ENCODE results near the gene LRRC28. TPM values are rescaled to one million over a fixed set of nuclear protein-coding genes. Genes with fewer than 3 reads are reported as not detected.

The LRRC28 gene
- total and polyA plus RNA-seq, 10 of the 15 experiments (the other 5 are each of a cell fraction or from before 2014, with no cell fraction given), result 21.3 to 54.9 (median 27.7) TPM

DNA sequence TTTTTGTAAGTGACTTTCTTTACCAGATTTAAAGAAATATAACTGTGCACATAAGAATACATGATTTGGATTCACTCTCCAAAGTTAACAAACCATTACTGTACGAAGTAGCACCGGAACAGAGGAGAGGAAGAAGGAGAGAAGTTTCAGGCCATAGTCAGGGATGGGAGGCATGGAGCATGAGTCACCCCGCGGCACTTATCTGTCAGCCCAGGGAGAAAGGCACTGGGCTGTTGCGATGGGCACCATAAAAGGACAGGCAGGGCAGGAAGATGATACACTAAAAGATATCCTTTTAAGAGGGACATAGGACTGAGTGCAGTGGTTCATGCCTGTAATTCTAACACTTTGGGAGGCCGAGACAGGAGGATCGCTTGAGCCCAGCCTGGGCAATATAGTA is 38.9 kb upstream of the LRRC28 start (continued):
- TF ChIP-seq, protein P1, sequence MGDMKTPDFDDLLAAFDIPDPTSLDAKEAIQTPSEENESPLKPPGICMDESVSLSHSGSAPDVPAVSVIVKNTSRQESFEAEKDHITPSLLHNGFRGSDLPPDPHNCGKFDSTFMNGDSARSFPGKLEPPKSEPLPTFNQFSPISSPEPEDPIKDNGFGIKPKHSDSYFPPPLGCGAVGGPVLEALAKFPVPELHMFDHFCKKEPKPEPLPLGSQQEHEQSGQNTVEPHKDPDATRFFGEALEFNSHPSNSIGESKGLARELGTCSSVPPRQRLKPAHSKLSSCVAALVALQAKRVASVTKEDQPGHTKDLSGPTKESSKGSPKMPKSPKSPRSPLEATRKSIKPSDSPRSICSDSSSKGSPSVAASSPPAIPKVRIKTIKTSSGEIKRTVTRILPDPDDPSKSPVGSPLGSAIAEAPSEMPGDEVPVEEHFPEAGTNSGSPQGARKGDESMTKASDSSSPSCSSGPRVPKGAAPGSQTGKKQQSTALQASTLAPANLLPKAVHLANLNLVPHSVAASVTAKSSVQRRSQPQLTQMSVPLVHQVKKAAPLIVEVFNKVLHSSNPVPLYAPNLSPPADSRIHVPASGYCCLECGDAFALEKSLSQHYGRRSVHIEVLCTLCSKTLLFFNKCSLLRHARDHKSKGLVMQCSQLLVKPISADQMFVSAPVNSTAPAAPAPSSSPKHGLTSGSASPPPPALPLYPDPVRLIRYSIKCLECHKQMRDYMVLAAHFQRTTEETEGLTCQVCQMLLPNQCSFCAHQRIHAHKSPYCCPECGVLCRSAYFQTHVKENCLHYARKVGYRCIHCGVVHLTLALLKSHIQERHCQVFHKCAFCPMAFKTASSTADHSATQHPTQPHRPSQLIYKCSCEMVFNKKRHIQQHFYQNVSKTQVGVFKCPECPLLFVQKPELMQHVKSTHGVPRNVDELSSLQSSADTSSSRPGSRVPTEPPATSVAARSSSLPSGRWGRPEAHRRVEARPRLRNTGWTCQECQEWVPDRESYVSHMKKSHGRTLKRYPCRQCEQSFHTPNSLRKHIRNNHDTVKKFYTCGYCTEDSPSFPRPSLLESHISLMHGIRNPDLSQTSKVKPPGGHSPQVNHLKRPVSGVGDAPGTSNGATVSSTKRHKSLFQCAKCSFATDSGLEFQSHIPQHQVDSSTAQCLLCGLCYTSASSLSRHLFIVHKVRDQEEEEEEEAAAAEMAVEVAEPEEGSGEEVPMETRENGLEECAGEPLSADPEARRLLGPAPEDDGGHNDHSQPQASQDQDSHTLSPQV (IDR thresholded peaks at IDR 0.05), result no peak
- no peak for TF ChIP-seq YBX1 (IDR thresholded peaks at IDR 0.05)
- TF ChIP-seq BHLHE40 (IDR thresholded peaks at IDR 0.05; ENCODE audit: borderline replicate concordance in 1 of 2, low read depth in 2 of 2, low read length in 1 of 2), result no peak
- TF ChIP-seq SMAD1 (IDR thresholded peaks at IDR 0.05; ENCODE audit: low read depth, partially characterized antibody), result no peak
- no peak for TF ChIP-seq SREBF1 (IDR thresholded peaks at IDR 0.05; ENCODE audit: low read length)
- TF ChIP-seq ZNF24 (IDR thresholded peaks at IDR 0.05), result no peak
- no peak for TF ChIP-seq YY1 (IDR thresholded peaks at IDR 0.05; ENCODE audit: low read depth, low read length)

DNA sequence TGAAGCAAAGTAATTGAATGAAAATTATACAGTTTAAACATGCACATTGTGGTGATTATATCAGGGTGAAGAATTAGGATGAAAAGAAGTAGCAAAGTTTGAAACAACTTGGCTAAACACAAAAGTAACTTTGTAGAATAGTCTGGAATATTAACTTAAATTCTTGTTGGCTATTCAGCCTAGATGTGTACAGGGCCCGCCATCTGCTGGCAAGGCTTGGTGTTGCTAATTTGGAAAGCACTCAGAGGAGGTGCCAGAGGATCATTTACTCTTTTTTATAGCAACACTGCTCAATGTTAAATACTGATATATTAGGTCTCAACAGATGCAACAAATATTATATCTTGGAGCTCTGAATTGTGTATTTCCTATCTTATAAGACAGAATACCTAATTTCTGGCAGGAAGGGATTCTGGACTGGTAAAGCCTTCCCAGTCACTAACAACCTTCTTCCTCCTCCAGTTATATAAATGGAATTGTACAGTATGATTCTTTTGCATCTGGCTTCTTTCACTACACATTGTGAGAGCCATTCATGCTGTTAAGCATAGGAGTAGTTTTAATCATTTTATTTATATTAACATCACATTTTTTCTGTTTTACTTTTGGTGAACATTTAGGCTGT is 38.0 kb upstream of the LRRC28 start:
- no peaks in the 10 kb centered on the region for H3K79me2 ChIP-seq (ENCODE audit: control insufficient read depth, insufficient read depth, low read length)
- intact Hi-C loops (cut with micrococcal nuclease; ENCODE audit: unreplicated experiment) (loop anchor here (1.0 to 10.0 kb wide), 4 partner anchors 109 to 768 kb away; no protein-coding TSS in a partner anchor), in situ Hi-C loops (cut with MboI) (loop anchor here (5.0 to 10.0 kb wide), 2 partner anchors 116 to 438 kb away; no protein-coding TSS in a partner anchor)
- ChIA-PET POLR2A (no interaction called here), CTCF (interaction anchor here (0.7 to 7.2 kb wide), 20 partner anchors 9 to 434 kb away, joined by 3 to 111 read pairs (median 3); partner anchors contain the start of genes LRRC28 and SYNM), SMC1A (ENCODE audit: uncharacterized antibody, unreplicated experiment) (interaction anchor here (0.5 to 5.8 kb wide), 13 partner anchors 14 to 358 kb away, joined by 3 to 45 read pairs (median 4); partner anchors contain the start of gene SYNM), RAD21 (ENCODE audit: unreplicated experiment) (interaction anchor here (1.0 to 1.6 kb wide), 5 partner anchors 108 to 147 kb away, joined by 3 to 9 read pairs (median 6); partner anchors contain the start of gene SYNM)
- H3K27ac ChIP-seq (ENCODE audit: control insufficient read depth, insufficient read depth), result no peak overlapping the region
- 0% methylated on average over 1 of the region's 1 CpG for WGBS (ENCODE audit: insufficient coverage, insufficient replicate concordance, low lambda C conversion rate, missing lambda C conversion rate)
- H3K36me3 ChIP-seq (ENCODE audit: control insufficient read depth in 2 of 2, insufficient read depth in 2 of 2, low read length in 1 of 2), result 0 out of 4 replicates have a peak, but pooled peaks cover 0 to 1% of the 10 kb centered on the region in 2 experiments
- FAIRE-seq (peak; percentile 96), ATAC-seq (peak; percentile 93), DNase-seq (ENCODE audit: low read depth, low spot score) (peak; percentile 4)
- H4K20me1 ChIP-seq (ENCODE audit: control insufficient read depth, insufficient read depth), result no peaks in the 10 kb centered on the region
- no peak overlapping the region for H3K4me3 ChIP-seq
- no peak overlapping the region for H2AFZ ChIP-seq (ENCODE audit: control insufficient read depth, low read depth, low read length)
- H3K27me3 ChIP-seq (replicated peaks in 1 of 2; ENCODE audit: control insufficient read depth in 2 of 2, insufficient read depth in 2 of 2, low read length in 1 of 2), result no peaks in the 10 kb centered on the region
- no peak overlapping the region for H3K4me2 ChIP-seq (ENCODE audit: control insufficient read depth, insufficient read depth)
- no peaks in the 10 kb centered on the region for H3K4me1 ChIP-seq (ENCODE audit: control insufficient read depth, insufficient read depth, low read length)
- no peak overlapping the region for H3K9ac ChIP-seq (ENCODE audit: control insufficient read depth, insufficient read depth, low read length)
- no TSS peak for BruUV-seq (replicated peaks)
- H3K9me3 ChIP-seq (replicated peaks; ENCODE audit: control insufficient read depth, insufficient read depth, low read length), result no peaks in the 10 kb centered on the region
- TF ChIP-seq, protein P2, sequence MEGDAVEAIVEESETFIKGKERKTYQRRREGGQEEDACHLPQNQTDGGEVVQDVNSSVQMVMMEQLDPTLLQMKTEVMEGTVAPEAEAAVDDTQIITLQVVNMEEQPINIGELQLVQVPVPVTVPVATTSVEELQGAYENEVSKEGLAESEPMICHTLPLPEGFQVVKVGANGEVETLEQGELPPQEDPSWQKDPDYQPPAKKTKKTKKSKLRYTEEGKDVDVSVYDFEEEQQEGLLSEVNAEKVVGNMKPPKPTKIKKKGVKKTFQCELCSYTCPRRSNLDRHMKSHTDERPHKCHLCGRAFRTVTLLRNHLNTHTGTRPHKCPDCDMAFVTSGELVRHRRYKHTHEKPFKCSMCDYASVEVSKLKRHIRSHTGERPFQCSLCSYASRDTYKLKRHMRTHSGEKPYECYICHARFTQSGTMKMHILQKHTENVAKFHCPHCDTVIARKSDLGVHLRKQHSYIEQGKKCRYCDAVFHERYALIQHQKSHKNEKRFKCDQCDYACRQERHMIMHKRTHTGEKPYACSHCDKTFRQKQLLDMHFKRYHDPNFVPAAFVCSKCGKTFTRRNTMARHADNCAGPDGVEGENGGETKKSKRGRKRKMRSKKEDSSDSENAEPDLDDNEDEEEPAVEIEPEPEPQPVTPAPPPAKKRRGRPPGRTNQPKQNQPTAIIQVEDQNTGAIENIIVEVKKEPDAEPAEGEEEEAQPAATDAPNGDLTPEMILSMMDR (IDR thresholded peaks at IDR 0.05 in 2 of 3, conservative IDR thresholded peaks at IDR 0.05 in 1 of 3; ENCODE audit: control insufficient read depth in 2 of 3, extremely low read depth in 1 of 3, insufficient read depth in 1 of 3, low read depth in 3 of 3, low read length in 3 of 3), result peak; percentile 83 to 92 (median 85)
- no peak for TF ChIP-seq ZNF384 (IDR thresholded peaks at IDR 0.05; ENCODE audit: borderline replicate concordance, low read depth, low read length)
- TF ChIP-seq, protein P3, sequence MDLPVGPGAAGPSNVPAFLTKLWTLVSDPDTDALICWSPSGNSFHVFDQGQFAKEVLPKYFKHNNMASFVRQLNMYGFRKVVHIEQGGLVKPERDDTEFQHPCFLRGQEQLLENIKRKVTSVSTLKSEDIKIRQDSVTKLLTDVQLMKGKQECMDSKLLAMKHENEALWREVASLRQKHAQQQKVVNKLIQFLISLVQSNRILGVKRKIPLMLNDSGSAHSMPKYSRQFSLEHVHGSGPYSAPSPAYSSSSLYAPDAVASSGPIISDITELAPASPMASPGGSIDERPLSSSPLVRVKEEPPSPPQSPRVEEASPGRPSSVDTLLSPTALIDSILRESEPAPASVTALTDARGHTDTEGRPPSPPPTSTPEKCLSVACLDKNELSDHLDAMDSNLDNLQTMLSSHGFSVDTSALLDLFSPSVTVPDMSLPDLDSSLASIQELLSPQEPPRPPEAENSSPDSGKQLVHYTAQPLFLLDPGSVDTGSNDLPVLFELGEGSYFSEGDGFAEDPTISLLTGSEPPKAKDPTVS (IDR thresholded peaks at IDR 0.05; ENCODE audit: low read depth, low read length), result peak; percentile 65; the same call in 1 of the 2 replicates
